ENCODE data around the gene ST3GAL3.

The ST3GAL3 gene

GRCh38 chr1:43789604-43790550, 82.5 kb downstream of the ST3GAL3 start:
- DNase-seq, result no peak

- no peak for DNase-seq
These were observed 83.9 kb downstream of the ST3GAL3 start for GRCh38 chr1:43791243-43791642.

GRCh38 chr1:43796111-43796581, 88.8 kb downstream of the ST3GAL3 start:
- DNase-seq, result peak; percentile 38

GRCh38 chr1:43797891-43798290, 90.6 kb downstream of the ST3GAL3 start:
- no peak for DNase-seq

GRCh38 chr1:43799656-43800635, 92.6 kb downstream of the ST3GAL3 start:
- no peak for DNase-seq

GRCh38 chr1:43800771-43801170, 93.4 kb downstream of the ST3GAL3 start:
- no peak for DNase-seq

GRCh38 chr1:43801203-43801602, 93.9 kb downstream of the ST3GAL3 start:
- DNase-seq, result no peak

- no peak for DNase-seq
These were observed 95.1 kb downstream of the ST3GAL3 start for GRCh38 chr1:43802356-43802980.

GRCh38 chr1:43803105-43803504, 95.8 kb downstream of the ST3GAL3 start:
- no peak for DNase-seq

GRCh38 chr1:43803646-43804045, 96.3 kb downstream of the ST3GAL3 start:
- DNase-seq, result no peak

GRCh38 chr1:43804569-43804968, 97.2 kb downstream of the ST3GAL3 start:
- DNase-seq, result no peak

GRCh38 chr1:43805340-43805739, 98.0 kb downstream of the ST3GAL3 start:
- no peak for DNase-seq

GRCh38 chr1:43806183-43806582, 98.8 kb downstream of the ST3GAL3 start:
- no peak for DNase-seq

GRCh38 chr1:43809097-43809673, 101.8 kb downstream of the ST3GAL3 start:
- DNase-seq, result no peak

- no peak for DNase-seq
These were observed 105.2 kb downstream of the ST3GAL3 start for GRCh38 chr1:43812579-43812978.

GRCh38 chr1:43814401-43814800, 107.1 kb downstream of the ST3GAL3 start:
- no peak for DNase-seq

- DNase-seq, result no peak
These were observed 110.1 kb downstream of the ST3GAL3 start for GRCh38 chr1:43817304-43817939.

GRCh38 chr1:43818691-43819090, 111.4 kb downstream of the ST3GAL3 start:
- DNase-seq, result no peak

GRCh38 chr1:43819357-43819756, 112.0 kb downstream of the ST3GAL3 start:
- DNase-seq, result no peak

- DNase-seq, result no peak
These were observed 114.1 kb downstream of the ST3GAL3 start for GRCh38 chr1:43821471-43821870.

- DNase-seq, result no peak
These were observed 114.8 kb downstream of the ST3GAL3 start for GRCh38 chr1:43822040-43822690.
